Measurements from ENCODE around the gene CD79B.

The CD79B gene

DNA sequence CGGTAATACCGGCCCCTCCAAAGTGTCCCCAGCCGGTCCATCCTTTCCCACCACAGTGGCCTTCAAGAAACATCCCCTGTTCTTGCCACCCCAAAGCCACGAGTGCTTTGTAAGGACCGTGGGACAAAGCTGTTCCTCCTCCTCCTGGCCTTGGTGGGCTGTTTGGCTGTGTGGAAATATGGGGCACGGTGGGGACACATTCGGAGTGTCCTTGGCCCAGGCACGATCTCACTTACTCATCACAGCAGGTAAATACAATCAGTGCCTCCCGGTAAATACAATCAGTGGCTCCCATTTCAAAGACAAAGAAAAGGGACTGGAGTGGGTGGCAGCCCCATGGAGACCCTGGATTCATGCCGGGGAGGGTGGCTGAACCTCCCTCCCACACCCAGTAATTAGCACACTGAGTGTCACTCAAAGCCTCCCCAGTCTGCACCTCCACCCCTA, 30.2 kb upstream of the CD79B start:
- no peaks in the 10 kb centered on the region for H3K9me3 ChIP-seq (ENCODE audit: control insufficient read depth, insufficient read depth, low read depth, low read length)
- ChIA-PET CTCF (no interaction called here), POLR2A (no interaction called here)
- 0 out of 2 replicates have a peak, but pooled peaks have one; percentile 26 for TF ChIP-seq ZFHX2 (tag by site-specific recombination; conservative IDR thresholded peaks at IDR 0.05)
- TF ChIP-seq ZNF155 (tag by site-specific recombination; IDR thresholded peaks at IDR 0.05), result no peak
- no peak for TF ChIP-seq KLF1 (tag by site-specific recombination; IDR thresholded peaks at IDR 0.05)
- TF ChIP-seq ZNF76 (tag by site-specific recombination; IDR thresholded peaks at IDR 0.05; ENCODE audit: borderline replicate concordance, low read depth), result no peak
- no peak for TF ChIP-seq ZNF701 (tag by site-specific recombination; IDR thresholded peaks at IDR 0.05)
- TF ChIP-seq ZNF48 (tag by site-specific recombination; IDR thresholded peaks at IDR 0.05), result no peak
- H3K27ac ChIP-seq (ENCODE audit: extremely low read depth, low read depth, low read length), result no peak overlapping the region
- no peaks in the 10 kb centered on the region for H3K4me1 ChIP-seq (ENCODE audit: control insufficient read depth, insufficient read depth, low read length)
- no peak overlapping the region for H3K4me3 ChIP-seq (ENCODE audit: low read depth, low read length)
- no peaks in the 10 kb centered on the region for H3K36me3 ChIP-seq (ENCODE audit: control insufficient read depth in 2 of 2, insufficient read depth in 1 of 2, low read length in 2 of 2)

DNA sequence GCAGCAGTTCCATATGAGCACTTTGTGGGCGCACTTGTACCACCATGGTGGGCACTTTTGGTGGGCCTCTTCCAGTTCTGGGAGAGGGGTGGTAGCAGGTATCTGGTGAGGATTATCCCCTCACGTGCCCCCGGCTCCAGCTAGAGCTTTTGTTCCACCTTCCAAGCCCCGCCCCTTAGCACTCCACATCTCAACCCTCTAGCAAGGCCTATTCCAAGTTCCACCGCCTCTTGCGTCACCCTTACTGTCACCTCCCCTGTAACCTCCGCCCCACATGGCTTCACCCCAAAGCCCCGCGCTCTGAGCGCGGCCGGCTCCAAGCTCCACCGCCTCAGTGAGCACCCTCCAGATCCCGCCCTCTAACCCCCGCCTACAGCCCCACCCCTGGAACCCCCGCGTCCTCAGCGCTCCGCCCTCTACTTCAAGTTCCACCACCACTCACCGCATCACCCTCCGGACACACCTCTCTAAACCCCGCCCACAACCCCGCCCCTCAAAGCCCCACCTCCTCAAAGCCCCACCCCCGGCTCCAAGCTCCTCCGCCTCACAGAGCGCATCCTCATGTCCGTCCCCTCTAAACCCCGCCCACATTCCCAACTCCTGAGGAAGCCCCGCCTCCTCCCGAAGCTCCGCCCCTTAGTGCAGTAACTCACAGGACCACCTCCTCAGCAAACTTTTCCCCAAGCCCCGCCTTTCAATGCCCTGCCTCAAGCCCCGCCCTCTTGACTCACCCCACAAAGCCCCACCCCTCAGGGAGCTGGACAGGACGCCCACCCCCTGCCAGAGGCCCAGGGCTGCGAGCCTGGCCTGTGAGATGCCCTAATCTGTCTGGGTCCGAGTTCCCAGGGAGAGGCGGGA, 29.5 kb upstream of the CD79B start:
- H3K27ac ChIP-seq (ENCODE audit: extremely low read depth, low read depth, low read length), result no peak overlapping the region
- CTCF ChIA-PET, result interaction anchor here (1.5 kb wide), 1 partner anchor 15 kb away, joined by 8 read pairs; no protein-coding TSS in a partner anchor
- POLR2A ChIA-PET, result no interaction called here
- no peaks in the 10 kb centered on the region for H3K4me1 ChIP-seq (ENCODE audit: control insufficient read depth, insufficient read depth, low read length)
- H3K36me3 ChIP-seq (ENCODE audit: control insufficient read depth in 2 of 2, insufficient read depth in 1 of 2, low read length in 2 of 2), result no peaks in the 10 kb centered on the region
- H3K9me3 ChIP-seq (ENCODE audit: control insufficient read depth, insufficient read depth, low read depth, low read length), result no peaks in the 10 kb centered on the region
- TF ChIP-seq EGR2 (tag by site-specific recombination; IDR thresholded peaks at IDR 0.05; ENCODE audit: low read depth), result peak; percentile 26; the same call in 1 of the 2 replicates
- peak; percentile 81 for TF ChIP-seq KLF8 (tag by site-specific recombination; IDR thresholded peaks at IDR 0.05)
- TF ChIP-seq KLF9 (tag by site-specific recombination; IDR thresholded peaks at IDR 0.05; ENCODE audit: low read depth), result peak; percentile 66
- no peak for TF ChIP-seq ZNF830 (tag by site-specific recombination; IDR thresholded peaks at IDR 0.05; ENCODE audit: low read depth)
- peak; percentile 84 for TF ChIP-seq SP3 (tag by site-specific recombination; IDR thresholded peaks at IDR 0.05)
- peak; percentile 82 for TF ChIP-seq KLF1 (tag by site-specific recombination; IDR thresholded peaks at IDR 0.05)
- TF ChIP-seq SP2 (tag by site-specific recombination; IDR thresholded peaks at IDR 0.05), result peak; percentile 60
- no peak for TF ChIP-seq ZNF510 (tag by site-specific recombination; IDR thresholded peaks at IDR 0.05; ENCODE audit: insufficient replicate concordance)
- no peak for TF ChIP-seq ZNF324 (tag by site-specific recombination; IDR thresholded peaks at IDR 0.05)
- no peak overlapping the region for H3K4me3 ChIP-seq (ENCODE audit: low read depth, low read length)

DNA sequence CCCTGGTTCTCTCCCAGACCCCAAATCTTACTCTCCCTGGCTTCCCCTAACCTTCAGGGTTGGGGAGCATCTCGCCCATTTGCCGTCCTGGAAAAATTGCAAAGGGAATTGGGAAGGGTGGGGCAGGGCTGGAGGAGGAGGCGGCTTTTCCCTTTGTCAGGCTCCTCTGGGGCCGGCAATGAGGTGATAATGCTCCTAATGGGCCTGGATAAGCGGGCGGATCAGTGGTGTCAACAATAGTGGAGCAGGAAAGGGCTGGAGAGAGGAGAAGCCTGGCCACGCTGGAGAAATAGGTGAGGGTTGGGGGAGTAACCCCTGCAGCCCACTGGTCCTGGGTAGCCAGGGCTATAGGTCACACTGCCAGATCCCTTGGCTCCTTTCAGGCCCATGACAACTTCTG, 28.3 kb upstream of the CD79B start:
- CTCF ChIA-PET, result interaction anchor here (1.2 to 1.5 kb wide), 2 partner anchors 13 to 14 kb away, joined by 3 to 8 read pairs; no protein-coding TSS in a partner anchor
- POLR2A ChIA-PET, result no interaction called here
- Histone ChIP-seq H3K4me3 (ENCODE audit: low read depth, low read length) (no peak overlapping the region), H3K9me3 (ENCODE audit: control insufficient read depth, insufficient read depth, low read depth, low read length) (no peaks in the 10 kb centered on the region), H3K27ac (ENCODE audit: extremely low read depth, low read depth, low read length) (no peak overlapping the region), H3K36me3 (ENCODE audit: control insufficient read depth in 2 of 2, insufficient read depth in 1 of 2, low read length in 2 of 2) (no peaks in the 10 kb centered on the region), H3K4me1 (ENCODE audit: control insufficient read depth, insufficient read depth, low read length) (no peaks in the 10 kb centered on the region)
- TF ChIP-seq ZNF214 (tag by site-specific recombination; IDR thresholded peaks at IDR 0.05; ENCODE audit: borderline replicate concordance), result no peak
- no peak for TF ChIP-seq ZNF114 (tag by site-specific recombination; IDR thresholded peaks at IDR 0.05)
- no peak for TF ChIP-seq SP7 (tag by site-specific recombination; IDR thresholded peaks at IDR 0.05)
- TF ChIP-seq ZFHX2 (tag by site-specific recombination; conservative IDR thresholded peaks at IDR 0.05), result no peak
- TF ChIP-seq ZNF624 (tag by site-specific recombination; IDR thresholded peaks at IDR 0.05), result no peak
- TF ChIP-seq, protein P1, sequence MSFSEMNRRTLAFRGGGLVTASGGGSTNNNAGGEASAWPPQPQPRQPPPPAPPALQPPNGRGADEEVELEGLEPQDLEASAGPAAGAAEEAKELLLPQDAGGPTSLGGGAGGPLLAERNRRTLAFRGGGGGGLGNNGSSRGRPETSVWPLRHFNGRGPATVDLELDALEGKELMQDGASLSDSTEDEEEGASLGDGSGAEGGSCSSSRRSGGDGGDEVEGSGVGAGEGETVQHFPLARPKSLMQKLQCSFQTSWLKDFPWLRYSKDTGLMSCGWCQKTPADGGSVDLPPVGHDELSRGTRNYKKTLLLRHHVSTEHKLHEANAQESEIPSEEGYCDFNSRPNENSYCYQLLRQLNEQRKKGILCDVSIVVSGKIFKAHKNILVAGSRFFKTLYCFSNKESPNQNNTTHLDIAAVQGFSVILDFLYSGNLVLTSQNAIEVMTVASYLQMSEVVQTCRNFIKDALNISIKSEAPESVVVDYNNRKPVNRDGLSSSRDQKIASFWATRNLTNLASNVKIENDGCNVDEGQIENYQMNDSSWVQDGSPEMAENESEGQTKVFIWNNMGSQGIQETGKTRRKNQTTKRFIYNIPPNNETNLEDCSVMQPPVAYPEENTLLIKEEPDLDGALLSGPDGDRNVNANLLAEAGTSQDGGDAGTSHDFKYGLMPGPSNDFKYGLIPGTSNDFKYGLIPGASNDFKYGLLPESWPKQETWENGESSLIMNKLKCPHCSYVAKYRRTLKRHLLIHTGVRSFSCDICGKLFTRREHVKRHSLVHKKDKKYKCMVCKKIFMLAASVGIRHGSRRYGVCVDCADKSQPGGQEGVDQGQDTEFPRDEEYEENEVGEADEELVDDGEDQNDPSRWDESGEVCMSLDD (tag by site-specific recombination; IDR thresholded peaks at IDR 0.05), result no peak
- TF ChIP-seq ZNF514 (tag by site-specific recombination; IDR thresholded peaks at IDR 0.05), result no peak
- TF ChIP-seq ZNF366 (tag by site-specific recombination; conservative IDR thresholded peaks at IDR 0.05), result no peak
